Right renal cortex interstitium (tissue), 3 donors: ENCODE data around the gene DDX27. TPM values are rescaled to one million over a fixed set of nuclear protein-coding genes. Genes with fewer than 3 reads are reported as not detected.
"Not testable (repeated sequence)": the region's sequence is repeated elsewhere in the genome, so short reads cannot be mapped to it uniquely, and the experiment has no call there.

Experiments
- DNase-seq, 3 donors: peaks; one replicate each; pipeline ENCODE4 v3.0.0-alpha.2; 2013; ENCODE audit warnings: low read depth in 3 of 3, low spot score in 2 of 3
- polyA plus RNA-seq, 3 donors: library from polyadenylated mRNA; unstranded; fragments of 120-200 nt; gene quantifications; one replicate each; pipeline ENCODE4 v1.2.1, GENCODE V29; 2013; ENCODE audit not compliant: insufficient read length in 3 of 3

DDX27 gene, protein sequence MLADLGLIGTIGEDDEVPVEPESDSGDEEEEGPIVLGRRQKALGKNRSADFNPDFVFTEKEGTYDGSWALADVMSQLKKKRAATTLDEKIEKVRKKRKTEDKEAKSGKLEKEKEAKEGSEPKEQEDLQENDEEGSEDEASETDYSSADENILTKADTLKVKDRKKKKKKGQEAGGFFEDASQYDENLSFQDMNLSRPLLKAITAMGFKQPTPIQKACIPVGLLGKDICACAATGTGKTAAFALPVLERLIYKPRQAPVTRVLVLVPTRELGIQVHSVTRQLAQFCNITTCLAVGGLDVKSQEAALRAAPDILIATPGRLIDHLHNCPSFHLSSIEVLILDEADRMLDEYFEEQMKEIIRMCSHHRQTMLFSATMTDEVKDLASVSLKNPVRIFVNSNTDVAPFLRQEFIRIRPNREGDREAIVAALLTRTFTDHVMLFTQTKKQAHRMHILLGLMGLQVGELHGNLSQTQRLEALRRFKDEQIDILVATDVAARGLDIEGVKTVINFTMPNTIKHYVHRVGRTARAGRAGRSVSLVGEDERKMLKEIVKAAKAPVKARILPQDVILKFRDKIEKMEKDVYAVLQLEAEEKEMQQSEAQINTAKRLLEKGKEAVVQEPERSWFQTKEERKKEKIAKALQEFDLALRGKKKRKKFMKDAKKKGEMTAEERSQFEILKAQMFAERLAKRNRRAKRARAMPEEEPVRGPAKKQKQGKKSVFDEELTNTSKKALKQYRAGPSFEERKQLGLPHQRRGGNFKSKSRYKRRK
- polyA plus RNA-seq, result 10 to 100 TPM; 45.7 to 49.1 (median 45.7) TPM

DNA sequence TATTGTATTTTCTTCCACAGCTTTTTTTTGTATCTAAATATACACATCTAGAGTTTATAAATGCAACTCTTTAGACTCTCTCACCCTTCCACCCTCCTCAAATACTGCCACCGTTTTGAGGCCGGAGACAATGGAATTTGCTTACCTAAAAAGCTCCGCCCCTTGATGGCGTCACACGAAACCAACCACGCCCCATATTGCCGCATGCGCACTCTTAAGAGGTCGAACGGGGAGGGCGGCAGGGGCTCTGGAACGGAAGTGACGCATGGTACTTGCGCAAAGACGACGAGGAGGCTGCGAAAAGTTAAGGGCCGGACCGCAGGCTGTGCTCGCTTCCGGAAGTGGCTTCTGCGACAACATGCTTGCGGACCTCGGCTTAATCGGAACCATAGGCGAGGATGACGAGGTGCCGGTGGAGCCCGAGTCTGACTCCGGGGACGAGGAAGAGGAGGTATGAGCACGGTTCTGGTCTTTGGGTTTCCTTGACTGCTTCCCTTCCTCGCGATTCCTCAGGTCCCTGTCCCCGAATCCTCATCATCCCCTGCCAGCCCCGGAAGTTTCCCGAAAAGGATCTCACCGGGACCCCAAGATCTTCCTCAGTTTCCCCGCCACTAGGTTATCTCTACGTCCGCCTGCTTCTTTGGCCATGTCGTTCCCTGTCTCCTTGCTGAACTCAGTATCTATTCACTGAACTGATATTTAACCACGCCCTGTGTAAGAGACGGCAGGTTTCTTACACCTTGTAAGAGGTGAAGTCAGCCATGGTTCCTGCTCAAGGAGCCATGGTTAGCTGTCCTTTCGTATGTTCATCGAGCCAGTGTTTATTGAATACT is at the start of gene DDX27:
Gene DDX27 (plus strand): TSS at position 326 of the 833 bp plus-strand sequence. CDS start 33 bp downstream, at position 359.
- peak; percentile 97 to 99 (median 99) for DNase-seq

GRCh38 chr20:49169547-49169946 is 49.7 kb upstream of the DDX27 start:
- no peak for DNase-seq

DNA sequence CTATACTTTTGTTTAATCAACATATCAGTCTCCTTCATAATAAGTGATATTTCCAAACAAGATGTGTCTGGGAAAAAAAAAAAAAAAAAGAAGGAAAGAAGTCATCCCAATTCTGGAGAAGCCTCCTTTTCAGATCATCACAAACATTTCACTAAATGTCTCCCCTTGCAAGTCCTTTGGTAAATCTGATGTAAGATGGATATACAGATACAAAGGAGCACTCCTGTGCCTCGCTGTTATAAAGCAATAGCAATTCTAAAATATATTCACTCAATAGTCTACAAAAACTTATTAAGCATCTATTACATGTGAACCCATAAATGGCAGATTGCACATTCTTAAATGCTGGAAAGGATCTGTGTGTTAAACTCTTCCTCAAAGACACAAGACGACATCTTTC is 48.5 kb upstream of the DDX27 start:
- DNase-seq, result no peak

- no peak for DNase-seq
These were observed 47.3 kb upstream of the DDX27 start for GRCh38 chr20:49171909-49172308.

GRCh38 chr20:49172413-49172812 is 46.8 kb upstream of the DDX27 start:
- no peak for DNase-seq

GRCh38 chr20:49174183-49174582 is 45.0 kb upstream of the DDX27 start:
- no peak for DNase-seq

DNA sequence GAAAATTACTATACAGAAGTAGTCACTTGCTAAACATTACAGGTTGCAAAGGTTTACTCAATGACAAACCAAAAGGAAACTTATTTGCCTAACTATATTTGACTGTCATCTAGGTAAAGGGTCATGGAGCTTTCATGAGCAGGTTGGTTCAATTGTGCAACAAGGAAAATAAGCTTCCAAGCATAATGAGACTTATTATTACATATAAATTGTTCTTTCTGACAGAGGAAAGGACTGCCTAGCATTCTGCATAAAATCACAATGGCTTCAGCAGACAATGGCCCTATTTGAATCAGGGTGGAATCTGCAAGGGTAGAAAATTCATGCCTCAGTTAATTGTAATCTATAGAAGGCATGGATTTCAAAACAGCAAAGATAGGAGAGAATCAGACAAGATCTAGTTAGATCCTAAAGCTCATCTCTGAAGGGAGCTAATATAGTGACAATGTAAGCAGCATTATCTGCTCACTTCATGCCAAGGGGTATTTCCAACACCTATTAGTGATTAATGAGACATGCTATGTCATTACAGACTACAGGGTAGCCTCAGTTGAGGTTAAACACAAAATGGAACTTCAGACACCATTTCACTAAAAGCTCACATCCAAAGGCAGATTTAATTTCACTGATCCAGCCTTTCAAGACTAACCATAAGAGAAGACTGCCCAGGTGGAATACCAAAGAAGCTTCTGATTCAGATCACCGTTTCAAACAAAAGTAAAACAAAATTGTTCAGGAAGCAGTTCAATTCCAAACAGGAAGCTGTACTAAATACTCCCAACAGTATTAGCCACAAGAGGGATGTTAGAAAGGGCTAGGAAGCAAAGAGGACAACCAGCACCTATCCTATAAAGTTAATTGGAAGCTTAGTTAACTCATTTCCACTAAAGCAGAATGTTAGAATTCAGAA is 39.6 kb upstream of the DDX27 start:
- no peak for DNase-seq

DNA sequence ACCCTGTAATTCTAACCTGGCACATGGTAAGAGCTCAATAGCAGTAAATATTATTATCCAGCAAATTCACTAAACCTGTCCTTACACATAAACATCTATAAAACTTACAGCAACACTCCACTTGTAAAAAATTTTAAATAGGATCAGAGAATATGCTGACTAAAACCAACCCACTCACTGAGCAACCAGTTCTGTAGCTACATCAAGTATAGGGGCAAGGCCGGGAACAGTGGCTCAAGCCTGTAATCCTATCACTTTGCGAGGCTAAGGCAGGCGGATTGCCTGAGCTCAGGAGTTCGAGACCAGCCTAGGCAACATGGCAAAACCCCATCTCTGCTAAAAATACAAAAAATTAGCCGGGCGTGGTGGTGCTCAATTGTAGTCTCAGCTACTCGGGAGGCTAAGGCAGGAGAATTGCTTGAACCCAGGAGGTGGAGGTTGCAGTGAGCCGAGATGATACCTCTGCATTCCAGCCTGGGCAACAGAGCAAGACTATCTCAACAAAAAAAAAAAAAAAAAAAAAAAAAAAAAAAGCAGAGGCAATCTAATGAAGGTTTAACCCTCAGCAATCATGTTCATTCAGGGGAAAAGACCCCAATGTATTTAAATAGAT is 37.8 kb upstream of the DDX27 start:
- DNase-seq, result no peak

GRCh38 chr20:49183444-49183843 is 35.8 kb upstream of the DDX27 start:
- no peak for DNase-seq

- not testable (repeated sequence) for DNase-seq
These were observed 35.1 kb upstream of the DDX27 start for GRCh38 chr20:49184084-49184501.

DNA sequence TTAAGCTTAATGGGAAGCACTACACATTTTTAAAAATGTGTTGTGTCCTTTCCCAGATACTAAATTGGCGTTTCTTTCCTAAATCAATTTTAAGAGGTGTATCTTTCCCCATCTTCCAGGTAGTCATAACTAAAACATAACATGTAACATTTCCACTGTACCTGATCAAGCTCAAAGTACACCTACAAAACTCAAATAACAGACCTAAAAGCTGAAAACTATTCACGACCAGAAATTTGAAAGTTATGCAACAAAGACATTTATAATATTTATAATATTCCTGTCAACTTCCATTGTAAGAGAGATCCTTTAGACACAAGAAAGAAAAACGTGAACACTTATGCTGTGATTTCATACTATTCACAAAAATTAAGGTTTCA is 34.5 kb upstream of the DDX27 start:
- no peak for DNase-seq

GRCh38 chr20:49185071-49185761 is 34.0 kb upstream of the DDX27 start:
- no peak for DNase-seq

DNA sequence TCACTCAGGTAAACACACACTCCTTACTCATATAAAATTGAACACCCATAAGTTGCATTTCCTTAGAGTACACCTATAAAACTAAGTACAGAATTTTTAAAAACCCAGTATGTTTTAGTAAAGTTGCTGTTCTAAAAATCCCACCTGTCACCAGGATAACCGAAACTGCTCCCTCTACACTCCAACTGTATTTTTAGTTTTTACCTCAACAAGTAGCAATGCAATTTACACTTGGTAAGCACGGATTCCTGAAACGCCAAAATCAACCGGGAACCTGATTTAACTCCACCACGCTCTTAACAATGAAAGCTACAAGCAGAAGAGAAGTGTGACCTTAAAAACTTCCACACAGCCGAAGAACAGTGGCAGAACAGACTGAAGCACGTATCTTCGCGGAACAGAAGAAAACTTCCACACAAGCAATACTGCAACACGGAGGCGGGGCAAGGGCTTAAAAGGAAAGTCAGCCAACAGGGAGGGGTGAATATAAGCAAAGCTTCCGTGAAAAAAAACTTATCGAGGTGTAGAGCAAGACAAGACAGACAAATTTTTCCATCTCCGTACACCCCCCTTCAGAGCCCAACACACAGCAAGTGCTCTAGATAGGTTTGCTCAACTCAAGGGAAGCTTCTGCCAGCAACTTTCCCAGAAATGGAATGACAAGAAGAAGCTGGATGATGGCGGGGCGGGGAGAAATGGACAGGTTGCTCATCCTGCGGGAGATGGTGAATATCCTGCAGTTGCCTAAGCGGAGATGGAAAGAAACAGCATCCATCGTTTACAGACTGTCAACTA is 32.5 kb upstream of the DDX27 start:
- peak in 1 of 3 donors; percentile 10 for DNase-seq

DNA sequence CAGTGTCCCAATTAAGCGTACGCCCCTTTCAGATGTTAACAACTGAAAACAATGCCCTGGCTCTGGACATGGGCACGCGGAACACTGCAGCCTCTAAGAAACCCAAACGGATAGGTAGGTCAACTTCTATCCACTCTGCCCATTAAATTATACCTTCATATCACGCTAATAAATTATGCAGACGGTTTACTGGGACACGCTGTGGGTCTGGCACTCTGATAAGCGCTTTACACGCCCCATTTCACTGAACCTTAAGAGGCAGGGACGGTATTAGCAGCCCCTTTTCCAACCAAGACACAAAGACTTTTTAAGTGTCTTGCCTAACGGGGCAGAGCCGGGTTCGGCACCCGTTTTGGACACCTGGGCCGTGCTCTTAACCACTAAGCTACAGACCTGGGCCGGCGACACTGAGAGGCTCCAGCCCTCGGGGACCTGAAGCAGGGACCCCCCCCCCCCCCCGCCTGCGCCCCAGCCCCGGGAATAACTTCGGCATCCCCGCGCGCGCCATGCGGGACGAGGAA is 31.8 kb upstream of the DDX27 start:
- DNase-seq, result no peak

GRCh38 chr20:49187851-49188641 is 31.2 kb upstream of the DDX27 start, which contains the start of gene STAU1:
Gene STAU1 (minus strand): TSS chr20:49188334. CDS start chr20:49166201, 22,133 bp downstream.
- peak; percentile 76 to 87 (median 87) for DNase-seq

- not testable (repeated sequence) for DNase-seq
These were observed 26.2 kb upstream of the DDX27 start for GRCh38 chr20:49192944-49193518.
